ENCODE results near the gene CRABP1. TPM values are rescaled to one million over a fixed set of nuclear protein-coding genes. Genes with fewer than 3 reads are reported as not detected.

Gene CRABP1
- total and polyA plus RNA-seq, 10 of the 15 experiments (the other 5 are each of a cell fraction or from before 2014, with no cell fraction given) = 0.21 to 0.41 TPM; not detected in 8

GRCh38 chr15:78351539-78351938 is 11.4 kb downstream of the CRABP1 start (continued):
- TF ChIP-seq, protein P1, sequence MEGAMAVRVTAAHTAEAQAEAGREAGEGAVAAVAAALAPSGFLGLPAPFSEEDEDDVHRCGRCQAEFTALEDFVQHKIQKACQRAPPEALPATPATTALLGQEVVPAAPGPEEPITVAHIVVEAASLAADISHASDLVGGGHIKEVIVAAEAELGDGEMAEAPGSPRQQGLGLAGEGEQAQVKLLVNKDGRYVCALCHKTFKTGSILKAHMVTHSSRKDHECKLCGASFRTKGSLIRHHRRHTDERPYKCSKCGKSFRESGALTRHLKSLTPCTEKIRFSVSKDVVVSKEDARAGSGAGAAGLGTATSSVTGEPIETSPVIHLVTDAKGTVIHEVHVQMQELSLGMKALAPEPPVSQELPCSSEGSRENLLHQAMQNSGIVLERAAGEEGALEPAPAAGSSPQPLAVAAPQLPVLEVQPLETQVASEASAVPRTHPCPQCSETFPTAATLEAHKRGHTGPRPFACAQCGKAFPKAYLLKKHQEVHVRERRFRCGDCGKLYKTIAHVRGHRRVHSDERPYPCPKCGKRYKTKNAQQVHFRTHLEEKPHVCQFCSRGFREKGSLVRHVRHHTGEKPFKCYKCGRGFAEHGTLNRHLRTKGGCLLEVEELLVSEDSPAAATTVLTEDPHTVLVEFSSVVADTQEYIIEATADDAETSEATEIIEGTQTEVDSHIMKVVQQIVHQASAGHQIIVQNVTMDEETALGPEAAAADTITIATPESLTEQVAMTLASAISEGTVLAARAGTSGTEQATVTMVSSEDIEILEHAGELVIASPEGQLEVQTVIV (IDR thresholded peaks at IDR 0.05; ENCODE audit: borderline replicate concordance, partially characterized antibody) = no peak
- TF ChIP-seq, protein P2, sequence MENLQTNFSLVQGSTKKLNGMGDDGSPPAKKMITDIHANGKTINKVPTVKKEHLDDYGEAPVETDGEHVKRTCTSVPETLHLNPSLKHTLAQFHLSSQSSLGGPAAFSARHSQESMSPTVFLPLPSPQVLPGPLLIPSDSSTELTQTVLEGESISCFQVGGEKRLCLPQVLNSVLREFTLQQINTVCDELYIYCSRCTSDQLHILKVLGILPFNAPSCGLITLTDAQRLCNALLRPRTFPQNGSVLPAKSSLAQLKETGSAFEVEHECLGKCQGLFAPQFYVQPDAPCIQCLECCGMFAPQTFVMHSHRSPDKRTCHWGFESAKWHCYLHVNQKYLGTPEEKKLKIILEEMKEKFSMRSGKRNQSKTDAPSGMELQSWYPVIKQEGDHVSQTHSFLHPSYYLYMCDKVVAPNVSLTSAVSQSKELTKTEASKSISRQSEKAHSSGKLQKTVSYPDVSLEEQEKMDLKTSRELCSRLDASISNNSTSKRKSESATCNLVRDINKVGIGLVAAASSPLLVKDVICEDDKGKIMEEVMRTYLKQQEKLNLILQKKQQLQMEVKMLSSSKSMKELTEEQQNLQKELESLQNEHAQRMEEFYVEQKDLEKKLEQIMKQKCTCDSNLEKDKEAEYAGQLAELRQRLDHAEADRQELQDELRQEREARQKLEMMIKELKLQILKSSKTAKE (IDR thresholded peaks at IDR 0.05; ENCODE audit: low read depth, poor library complexity, severe bottlenecking) = no peak
- TF ChIP-seq YBX1 (IDR thresholded peaks at IDR 0.05) (no peak), NR2C1 (IDR thresholded peaks at IDR 0.05) (no peak), HDGF (IDR thresholded peaks at IDR 0.05) (no peak), ZNF384 (IDR thresholded peaks at IDR 0.05; ENCODE audit: borderline replicate concordance, low read depth, low read length) (no peak)
- TF ChIP-seq, protein P3, sequence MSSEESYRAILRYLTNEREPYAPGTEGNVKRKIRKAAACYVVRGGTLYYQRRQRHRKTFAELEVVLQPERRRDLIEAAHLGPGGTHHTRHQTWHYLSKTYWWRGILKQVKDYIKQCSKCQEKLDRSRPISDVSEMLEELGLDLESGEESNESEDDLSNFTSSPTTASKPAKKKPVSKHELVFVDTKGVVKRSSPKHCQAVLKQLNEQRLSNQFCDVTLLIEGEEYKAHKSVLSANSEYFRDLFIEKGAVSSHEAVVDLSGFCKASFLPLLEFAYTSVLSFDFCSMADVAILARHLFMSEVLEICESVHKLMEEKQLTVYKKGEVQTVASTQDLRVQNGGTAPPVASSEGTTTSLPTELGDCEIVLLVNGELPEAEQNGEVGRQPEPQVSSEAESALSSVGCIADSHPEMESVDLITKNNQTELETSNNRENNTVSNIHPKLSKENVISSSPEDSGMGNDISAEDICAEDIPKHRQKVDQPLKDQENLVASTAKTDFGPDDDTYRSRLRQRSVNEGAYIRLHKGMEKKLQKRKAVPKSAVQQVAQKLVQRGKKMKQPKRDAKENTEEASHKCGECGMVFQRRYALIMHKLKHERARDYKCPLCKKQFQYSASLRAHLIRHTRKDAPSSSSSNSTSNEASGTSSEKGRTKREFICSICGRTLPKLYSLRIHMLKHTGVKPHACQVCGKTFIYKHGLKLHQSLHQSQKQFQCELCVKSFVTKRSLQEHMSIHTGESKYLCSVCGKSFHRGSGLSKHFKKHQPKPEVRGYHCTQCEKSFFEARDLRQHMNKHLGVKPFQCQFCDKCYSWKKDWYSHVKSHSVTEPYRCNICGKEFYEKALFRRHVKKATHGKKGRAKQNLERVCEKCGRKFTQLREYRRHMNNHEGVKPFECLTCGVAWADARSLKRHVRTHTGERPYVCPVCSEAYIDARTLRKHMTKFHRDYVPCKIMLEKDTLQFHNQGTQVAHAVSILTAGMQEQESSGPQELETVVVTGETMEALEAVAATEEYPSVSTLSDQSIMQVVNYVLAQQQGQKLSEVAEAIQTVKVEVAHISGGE (CRISPR knock-in tag; IDR thresholded peaks at IDR 0.05) = no peak

Data from GM12878 (cell line).